DMS79 (cell line): ENCODE results near the gene LLGL2.

Experiments
- DNase-seq: peaks from one replicate; lab custom pipeline; 2025; lab: John Stamatoyannopoulos, UW

The LLGL2 gene

GRCh38 chr17:75614006-75614405 lies 88.5 kb downstream of the LLGL2 start:
- no peak for DNase-seq

GRCh38 chr17:75614556-75615270 lies 89.2 kb downstream of the LLGL2 start:
- DNase-seq, result no peak

- no peak for DNase-seq
Observed at GRCh38 chr17:75615301-75615700, 89.8 kb downstream of the LLGL2 start.

GRCh38 chr17:75616521-75617122 lies 91.1 kb downstream of the LLGL2 start:
- DNase-seq, result no peak

- no peak for DNase-seq
Observed at GRCh38 chr17:75617218-75617617, 91.7 kb downstream of the LLGL2 start.

GRCh38 chr17:75617675-75618074 lies 92.2 kb downstream of the LLGL2 start:
- DNase-seq, result no peak

GRCh38 chr17:75619506-75620431 lies 94.3 kb downstream of the LLGL2 start:
- DNase-seq, result no peak

GRCh38 chr17:75621489-75621888 lies 96.0 kb downstream of the LLGL2 start:
- DNase-seq, result no peak

GRCh38 chr17:75622076-75622475 lies 96.6 kb downstream of the LLGL2 start:
- DNase-seq, result no peak

- DNase-seq, result no peak
Observed at GRCh38 chr17:75622771-75623273, 97.3 kb downstream of the LLGL2 start.

GRCh38 chr17:75623386-75623785 lies 97.9 kb downstream of the LLGL2 start:
- no peak for DNase-seq

GRCh38 chr17:75624021-75624420 lies 98.5 kb downstream of the LLGL2 start:
- no peak for DNase-seq
